ENCODE results near the gene ADGRD2.
"Not testable (repeated sequence)": the region's sequence is repeated elsewhere in the genome, so short reads cannot be mapped to it uniquely, and the experiment has no call there.

Gene ADGRD2

GRCh38 chr9:124423155-124423554 lies 27.1 kb upstream of the ADGRD2 start:
- H3K4me3 ChIP-seq (ENCODE audit: low read length) = no peak overlapping the region

GRCh38 chr9:124423591-124423990 lies 26.7 kb upstream of the ADGRD2 start:
- no peak overlapping the region for H3K4me3 ChIP-seq (ENCODE audit: low read length)

More at GRCh38 chr9:124423155-124423554, 27.1 kb upstream of the ADGRD2 start:
- no peak for TF ChIP-seq ZNF274 (IDR thresholded peaks at IDR 0.05; ENCODE audit: low read depth, low read length)

DNA sequence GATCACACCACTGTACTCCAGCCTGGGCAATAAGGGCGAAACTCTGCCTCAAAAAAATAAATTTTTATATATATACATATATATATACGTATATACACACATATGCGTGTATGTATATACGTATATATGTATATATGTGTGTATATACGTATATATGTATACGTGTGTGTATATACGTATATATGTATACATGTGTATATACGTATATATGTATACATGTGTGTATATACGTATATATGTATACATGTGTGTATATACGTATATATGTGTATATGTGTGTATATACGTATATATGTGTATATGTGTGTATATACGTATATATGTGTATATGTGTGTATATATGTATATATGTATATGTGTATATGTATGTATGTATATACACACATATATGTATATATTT lies 24.5 kb upstream of the ADGRD2 start:
- not testable (repeated sequence) for H3K4me3 ChIP-seq (ENCODE audit: low read length)

More at GRCh38 chr9:124423591-124423990, 26.7 kb upstream of the ADGRD2 start:
- TF ChIP-seq ZNF274 (IDR thresholded peaks at IDR 0.05; ENCODE audit: low read depth, low read length) = no peak

- no peak for TF ChIP-seq ZNF274 (IDR thresholded peaks at IDR 0.05; ENCODE audit: low read depth, low read length)
These were observed 23.9 kb upstream of the ADGRD2 start for GRCh38 chr9:124426361-124426760.

DNA sequence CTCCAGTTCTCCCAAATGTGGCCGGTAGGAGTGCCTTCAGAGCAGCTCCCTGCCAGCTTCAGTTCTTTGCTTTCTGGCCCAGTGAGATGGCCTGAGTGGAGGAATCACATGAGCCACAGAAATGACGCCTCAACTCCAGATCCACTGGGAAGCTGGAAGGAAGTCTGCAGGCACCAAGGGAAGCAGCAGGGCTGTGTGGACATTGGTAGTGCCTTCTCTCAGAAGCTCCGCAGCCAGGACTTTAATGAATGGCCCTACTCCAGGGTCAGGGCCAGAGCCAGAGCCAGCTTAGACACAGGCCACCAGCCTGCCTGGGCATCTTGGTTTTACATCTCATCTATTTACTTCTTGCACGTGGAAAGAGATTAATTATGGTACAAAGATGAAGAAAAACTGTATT lies 23.0 kb upstream of the ADGRD2 start:
- TF ChIP-seq ZNF274 (IDR thresholded peaks at IDR 0.05; ENCODE audit: low read depth, low read length) = no peak
- no peak overlapping the region for H3K4me3 ChIP-seq (ENCODE audit: low read length)

More at GRCh38 chr9:124426361-124426760, 23.9 kb upstream of the ADGRD2 start:
- no peak overlapping the region for H3K4me3 ChIP-seq (ENCODE audit: low read length)

GRCh38 chr9:124428751-124429529 lies 21.3 kb upstream of the ADGRD2 start:
- no peak overlapping the region for H3K4me3 ChIP-seq (ENCODE audit: low read length)
- TF ChIP-seq ZNF274 (IDR thresholded peaks at IDR 0.05; ENCODE audit: low read depth, low read length) = no peak

- H3K4me3 ChIP-seq (ENCODE audit: low read length) = no peak overlapping the region
- no peak for TF ChIP-seq ZNF274 (IDR thresholded peaks at IDR 0.05; ENCODE audit: low read depth, low read length)
These were observed 20.8 kb upstream of the ADGRD2 start for GRCh38 chr9:124429530-124429867.

- H3K4me3 ChIP-seq (ENCODE audit: low read length) = no peak overlapping the region
- no peak for TF ChIP-seq ZNF274 (IDR thresholded peaks at IDR 0.05; ENCODE audit: low read depth, low read length)
These were observed 13.9 kb upstream of the ADGRD2 start for GRCh38 chr9:124436320-124436719.

- no peak for TF ChIP-seq ZNF274 (IDR thresholded peaks at IDR 0.05; ENCODE audit: low read depth, low read length)
- H3K4me3 ChIP-seq (ENCODE audit: low read length) = no peak overlapping the region
These were observed 13.2 kb upstream of the ADGRD2 start for GRCh38 chr9:124437086-124437485.

- no peak overlapping the region for H3K4me3 ChIP-seq (ENCODE audit: low read length)
- TF ChIP-seq ZNF274 (IDR thresholded peaks at IDR 0.05; ENCODE audit: low read depth, low read length) = no peak
These were observed 12.2 kb upstream of the ADGRD2 start for GRCh38 chr9:124438091-124438490.

GRCh38 chr9:124439086-124439485 lies 11.2 kb upstream of the ADGRD2 start:
- no peak for TF ChIP-seq ZNF274 (IDR thresholded peaks at IDR 0.05; ENCODE audit: low read depth, low read length)
- H3K4me3 ChIP-seq (ENCODE audit: low read length) = no peak overlapping the region

DNA sequence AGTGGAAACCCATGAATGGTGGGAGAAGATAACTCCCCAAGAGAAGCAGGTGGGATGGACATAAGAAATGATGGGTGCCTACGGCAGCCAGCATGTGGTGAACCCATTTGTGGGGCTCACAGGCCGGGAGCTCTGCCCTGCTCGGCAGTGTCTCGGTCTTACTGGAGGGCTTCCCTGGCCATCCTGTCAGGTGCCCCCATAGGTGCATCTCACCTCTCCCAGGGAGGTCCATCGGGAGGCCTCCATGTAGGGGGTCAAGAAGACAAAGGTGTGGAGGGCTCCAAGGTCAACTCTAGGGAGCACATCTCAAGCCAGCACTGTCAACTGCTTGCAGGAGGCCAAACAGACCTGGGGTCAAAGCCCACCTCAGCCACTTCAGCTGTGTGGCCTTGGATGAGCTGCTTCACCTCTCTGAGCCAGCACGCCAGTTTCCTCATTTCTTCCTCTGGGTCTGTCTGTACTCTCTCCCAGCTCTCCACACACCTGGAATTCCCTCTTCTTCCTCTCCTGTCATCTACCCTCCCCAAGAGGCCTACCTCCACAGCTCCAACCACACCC lies 10.5 kb upstream of the ADGRD2 start:
- TF ChIP-seq ZNF274 (IDR thresholded peaks at IDR 0.05; ENCODE audit: low read depth, low read length) = no peak
- H3K4me3 ChIP-seq (ENCODE audit: low read length) = no peak overlapping the region

- no peak overlapping the region for H3K4me3 ChIP-seq (ENCODE audit: low read length)
These were observed 9.5 kb upstream of the ADGRD2 start for GRCh38 chr9:124440786-124441185.

DNA sequence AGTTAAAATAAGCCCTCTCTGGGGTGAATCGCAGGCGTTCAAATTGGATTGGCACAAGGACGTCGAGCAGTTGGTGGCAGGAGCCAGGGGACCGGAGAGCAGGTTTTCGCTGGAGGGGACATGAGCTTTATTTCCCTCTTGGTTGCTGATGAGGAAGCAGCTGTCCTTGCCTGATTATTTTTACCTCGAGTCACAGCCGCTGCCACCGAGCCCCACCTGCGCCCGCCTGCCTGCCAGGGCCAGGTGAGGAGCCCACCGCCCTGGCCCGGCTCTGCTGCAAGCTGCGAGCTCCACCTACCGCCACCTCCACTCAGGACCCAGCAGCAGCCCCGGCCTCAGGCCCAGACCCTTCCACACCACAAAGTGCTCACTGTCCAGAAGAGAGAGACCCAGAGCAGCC lies 9.0 kb upstream of the ADGRD2 start:
- H3K4me3 ChIP-seq (ENCODE audit: low read length) = no peak overlapping the region
- no peak for TF ChIP-seq ZNF274 (IDR thresholded peaks at IDR 0.05; ENCODE audit: low read depth, low read length)

More at GRCh38 chr9:124440786-124441185, 9.5 kb upstream of the ADGRD2 start:
- no peak for TF ChIP-seq ZNF274 (IDR thresholded peaks at IDR 0.05; ENCODE audit: low read depth, low read length)

GRCh38 chr9:124442379-124442778 lies 7.9 kb upstream of the ADGRD2 start:
- H3K4me3 ChIP-seq (ENCODE audit: low read length) = no peak overlapping the region
- no peak for TF ChIP-seq ZNF274 (IDR thresholded peaks at IDR 0.05; ENCODE audit: low read depth, low read length)
